Heart left ventricle (tissue), 13 donors: ENCODE data around the gene SSX7.
"Not testable (repeated sequence)": the region's sequence is repeated elsewhere in the genome, so short reads cannot be mapped to it uniquely, and the experiment has no call there.

ENCODE experiments used
- POLR2A ChIP-seq, 2 donors: fragments of 450-650 bp; IDR thresholded peaks; one replicate each; pipeline ENCODE4 v1.6.1; 2017; ENCODE audit warnings: antibody characterized with exemption in 2 of 2, mild to moderate bottlenecking in 2 of 2, moderate library complexity in 2 of 2
- TF ChIP-seq, protein P1 (sequence below), 12 donors: fragments of 200-600 bp; sonication (generic) in 4 of 12; IDR thresholded peaks; one replicate each; pipeline versions ENCODE4 v1.5.0 to v1.8.0; 2018 to 2022; ENCODE audit warnings: antibody characterized with exemption in 12 of 12, mild to moderate bottlenecking in 5 of 12
- donor health status: ischemic (EF 13 %, LVEDD 7.1; RV severe dilation, severe dysfunction).
- donor health status: DM: no; HTN: yes; CAD: no.
- donor health status: DM: no; HTN: no; CAD: no.
- donor health status: ischemic (EF 25% LVEDD 6.9; RV normal size, moderate dysfunction).
- donor health status: ischemic (EF 25% LVEDD 5.7; RV mildly dilated, moderate dysfunction).
- donor health status: ischemic (EF 35%, LVEDD 5.7; RV mildly dilated, moderate dysfunction).
- donor health status: nonischemic (EF 11% LVEDD 7.7; RV severe dilation, severe dysfunction).
- donor health status: DM: yes; HTN: yes; CAD: no.
- donor health status: PGD.
- donor health status: ischemic (EF 29% LVEDD 5.4; RV normal size, mild dysfunction).
- donor health status: nonischemic (EF 23%, LVEDD 6.1; RV moderate dilation, normal function).

DNA sequence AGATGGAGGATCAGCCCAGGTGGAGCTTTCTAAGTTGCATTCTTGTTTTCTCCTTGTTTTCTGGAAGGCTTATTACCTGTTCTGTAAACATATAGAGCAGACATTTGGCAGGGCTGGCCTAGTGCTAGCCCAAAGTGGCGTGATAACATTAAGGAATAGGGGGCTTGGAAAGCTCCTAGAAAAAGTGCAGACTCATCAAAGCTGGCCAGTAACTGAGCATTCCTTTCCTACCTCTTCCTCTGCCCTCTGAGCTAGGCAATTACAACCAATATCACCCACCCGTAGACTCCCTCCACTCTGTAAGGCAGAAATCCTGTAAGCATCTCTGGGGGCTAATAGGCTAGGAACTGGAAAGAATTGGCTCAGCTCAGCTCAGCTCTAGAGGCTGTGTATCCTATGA lies 7.5 kb upstream of the SSX7 start:
- TF ChIP-seq, protein P1, sequence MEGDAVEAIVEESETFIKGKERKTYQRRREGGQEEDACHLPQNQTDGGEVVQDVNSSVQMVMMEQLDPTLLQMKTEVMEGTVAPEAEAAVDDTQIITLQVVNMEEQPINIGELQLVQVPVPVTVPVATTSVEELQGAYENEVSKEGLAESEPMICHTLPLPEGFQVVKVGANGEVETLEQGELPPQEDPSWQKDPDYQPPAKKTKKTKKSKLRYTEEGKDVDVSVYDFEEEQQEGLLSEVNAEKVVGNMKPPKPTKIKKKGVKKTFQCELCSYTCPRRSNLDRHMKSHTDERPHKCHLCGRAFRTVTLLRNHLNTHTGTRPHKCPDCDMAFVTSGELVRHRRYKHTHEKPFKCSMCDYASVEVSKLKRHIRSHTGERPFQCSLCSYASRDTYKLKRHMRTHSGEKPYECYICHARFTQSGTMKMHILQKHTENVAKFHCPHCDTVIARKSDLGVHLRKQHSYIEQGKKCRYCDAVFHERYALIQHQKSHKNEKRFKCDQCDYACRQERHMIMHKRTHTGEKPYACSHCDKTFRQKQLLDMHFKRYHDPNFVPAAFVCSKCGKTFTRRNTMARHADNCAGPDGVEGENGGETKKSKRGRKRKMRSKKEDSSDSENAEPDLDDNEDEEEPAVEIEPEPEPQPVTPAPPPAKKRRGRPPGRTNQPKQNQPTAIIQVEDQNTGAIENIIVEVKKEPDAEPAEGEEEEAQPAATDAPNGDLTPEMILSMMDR (IDR thresholded peaks at IDR 0.05), result not testable (repeated sequence)
- not testable (repeated sequence) for TF ChIP-seq POLR2A (IDR thresholded peaks at IDR 0.05)
